Left kidney (tissue), 2 donors: Measurements from ENCODE around the gene AP2A2. TPM values are rescaled to one million over a fixed set of nuclear protein-coding genes. Genes with fewer than 3 reads are reported as not detected.

Experiments
- DNase-seq: peaks from one replicate; pipeline ENCODE4 v3.0.0-alpha.2; 2013
- polyA plus RNA-seq: library from polyadenylated mRNA; unstranded; fragments of 120-200 nt; gene quantifications from one replicate; pipeline ENCODE4 v1.2.1, GENCODE V29; 2013; ENCODE audit not compliant: insufficient read length

Gene AP2A2
- polyA plus RNA-seq, 1 donor = 114 TPM

GRCh38 chr11:1027483-1028290 is 102.0 kb downstream of the AP2A2 start:
- DNase-seq = no peak

- no peak for DNase-seq
These were observed 102.5 kb downstream of the AP2A2 start for GRCh38 chr11:1028291-1028540.

DNA sequence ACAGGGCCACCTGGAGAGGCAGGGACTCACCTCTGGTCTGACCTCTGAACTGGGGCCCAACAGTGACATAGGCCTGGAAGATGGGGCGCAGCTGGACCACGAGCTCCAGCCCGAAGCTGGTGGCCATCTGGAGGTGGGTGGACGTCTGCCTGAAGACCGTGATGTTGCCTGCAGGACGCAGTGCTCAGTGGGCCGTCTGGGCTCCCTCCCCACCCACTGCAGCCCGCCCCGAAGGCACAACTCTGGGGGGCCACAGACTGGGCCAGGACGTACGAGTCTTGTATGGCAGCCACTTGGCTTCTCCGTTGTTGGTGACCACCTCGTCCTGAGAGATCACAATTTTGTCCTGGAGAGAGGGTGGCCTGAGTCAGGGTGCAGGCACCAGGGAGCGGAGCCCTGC is 102.9 kb downstream of the AP2A2 start:
- DNase-seq = no peak

DNA sequence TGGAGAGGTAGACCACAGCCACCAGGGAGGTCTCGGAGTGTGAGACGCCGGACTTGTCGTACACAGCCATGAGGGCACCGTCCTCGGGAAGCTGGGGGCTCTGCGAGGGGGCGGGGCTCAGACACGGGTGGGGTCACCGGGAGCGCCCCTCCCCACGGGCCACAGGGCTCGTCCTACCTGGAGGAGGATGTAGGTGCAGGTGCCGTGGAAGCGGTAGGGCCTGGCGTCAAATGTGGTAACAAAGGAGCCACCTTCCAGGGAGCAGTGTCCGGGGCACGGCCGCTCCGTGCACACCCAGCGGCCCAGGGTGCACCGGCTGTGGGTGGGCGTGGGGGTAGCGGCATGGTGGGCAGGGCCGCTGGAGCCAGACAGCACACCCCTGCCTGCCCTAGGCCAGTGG is 103.4 kb downstream of the AP2A2 start:
- DNase-seq = no peak

GRCh38 chr11:1029654-1030053 is 104.0 kb downstream of the AP2A2 start:
- no peak for DNase-seq

DNA sequence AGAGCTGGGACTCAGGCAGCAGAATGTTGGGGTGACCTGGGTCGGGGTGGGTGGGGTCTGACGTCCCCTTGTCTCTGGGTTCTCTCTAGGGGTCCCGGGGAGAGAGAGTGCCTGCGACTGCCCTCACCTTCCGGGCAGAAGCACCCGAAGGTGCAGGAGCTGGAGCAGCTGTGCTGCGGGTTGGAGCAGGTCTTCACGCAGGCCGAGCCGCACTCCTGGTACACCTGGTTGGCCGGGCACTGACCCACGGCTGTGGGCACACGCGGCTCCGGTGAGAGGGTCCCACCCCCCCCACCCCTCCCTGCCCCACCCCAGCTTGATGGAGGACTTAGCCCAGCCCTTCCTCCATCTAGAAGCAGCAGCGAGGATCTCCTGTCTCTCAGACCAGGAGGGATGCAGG is 104.4 kb downstream of the AP2A2 start:
- no peak for DNase-seq

GRCh38 chr11:1030556-1030955 is 104.9 kb downstream of the AP2A2 start:
- DNase-seq = no peak

DNA sequence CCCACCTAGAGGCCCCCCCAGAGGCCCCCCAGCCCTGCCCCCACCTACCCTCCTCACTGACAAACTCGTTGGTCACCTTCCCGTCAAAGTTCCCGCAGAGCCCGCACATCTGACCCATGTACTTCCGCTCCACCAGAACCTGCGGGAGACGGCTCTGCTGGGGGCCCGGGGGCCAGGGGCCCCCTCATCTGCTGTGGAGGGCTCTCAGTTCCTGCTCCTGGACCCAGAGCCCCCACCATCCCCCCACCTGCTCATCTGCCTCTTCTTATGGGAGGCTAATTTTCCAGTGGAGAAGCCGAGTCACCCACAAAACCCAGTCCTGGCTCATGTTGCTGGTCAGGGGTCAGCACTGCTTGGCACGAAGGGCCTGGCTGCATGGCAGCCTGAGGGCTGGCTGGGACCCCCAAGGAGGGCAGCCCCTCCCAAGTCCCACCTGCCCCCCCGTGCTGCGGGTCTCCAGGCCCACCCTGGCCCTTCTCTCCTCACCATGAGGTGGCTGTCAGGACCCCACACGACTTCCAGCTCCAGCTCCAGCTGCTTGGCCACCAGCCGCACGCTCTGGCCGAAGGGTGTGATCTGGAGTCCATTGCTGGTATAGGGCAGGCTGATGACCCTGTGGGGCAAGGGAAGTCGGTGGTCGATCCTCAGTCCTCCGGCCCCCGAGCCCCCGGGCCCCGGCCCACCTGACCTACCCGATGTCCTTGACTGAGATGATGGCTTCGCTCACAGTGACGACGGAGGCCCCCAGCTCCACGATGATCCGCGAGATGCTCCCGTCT is 105.6 kb downstream of the AP2A2 start:
- no peak for DNase-seq

GRCh38 chr11:1032310-1032891 is 106.7 kb downstream of the AP2A2 start:
- DNase-seq = no peak

GRCh38 chr11:1033016-1033798 is 107.5 kb downstream of the AP2A2 start:
- no peak for DNase-seq

DNA sequence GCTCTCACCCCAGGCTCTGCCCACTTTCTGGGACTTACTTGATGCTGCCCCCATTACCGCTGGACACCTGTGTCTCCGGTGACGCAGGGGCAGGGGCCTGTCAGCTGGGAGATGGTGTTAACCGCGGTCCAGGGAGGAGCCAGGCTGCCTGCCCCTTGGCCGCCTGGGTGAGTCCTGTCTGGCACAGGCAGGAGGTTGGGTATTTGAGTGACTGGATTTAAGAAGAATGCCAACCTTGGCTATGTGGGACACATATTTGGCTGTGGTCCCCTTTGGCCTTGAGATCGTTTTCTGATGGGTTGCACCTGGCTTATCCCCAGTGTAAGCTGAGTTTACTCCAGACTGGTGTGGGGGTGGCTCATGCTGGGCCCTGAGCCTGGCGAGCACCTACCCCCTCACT is 108.3 kb downstream of the AP2A2 start:
- DNase-seq = no peak

- no peak for DNase-seq
These were observed 109.0 kb downstream of the AP2A2 start for GRCh38 chr11:1034456-1035295.

GRCh38 chr11:1035577-1036283 is 110.1 kb downstream of the AP2A2 start:
- DNase-seq = no peak

DNA sequence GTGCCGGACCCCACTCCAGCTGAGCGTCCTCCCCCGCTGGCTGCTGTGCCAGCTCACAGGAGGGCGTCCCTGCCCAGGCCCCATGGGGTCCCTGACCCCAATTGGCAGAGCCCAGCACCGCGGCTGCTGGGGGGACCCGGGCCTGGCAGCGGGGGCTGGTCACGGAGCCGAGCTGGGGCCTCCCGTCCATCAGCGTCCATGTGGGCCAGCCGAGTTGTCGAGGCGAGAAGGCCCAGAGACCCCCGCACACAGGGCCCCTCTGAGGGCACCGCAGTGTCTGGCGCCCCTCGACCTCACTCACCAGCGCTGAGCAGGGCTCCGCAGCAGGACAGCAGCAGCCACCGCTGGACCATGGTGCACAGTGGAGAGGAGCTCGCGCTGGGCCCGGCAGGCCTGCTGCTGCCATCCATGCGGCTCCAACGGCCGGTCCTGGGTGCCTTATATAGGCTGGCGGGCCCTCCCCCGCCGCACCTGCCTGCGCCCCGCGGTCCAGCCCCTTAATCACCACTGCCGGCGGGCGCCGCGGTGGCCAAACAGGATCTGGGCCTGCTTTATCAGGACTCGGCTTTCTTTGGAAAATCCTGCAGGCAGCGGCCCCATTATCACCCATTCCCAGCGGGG is 110.7 kb downstream of the AP2A2 start, which contains the start of gene MUC6:
Gene MUC6, minus strand, starts transcription at position 416 of the 621 bp plus-strand sequence. Its CDS starts 63 bp downstream, at position 353.
- DNase-seq = no peak

GRCh38 chr11:1036931-1037330 is 111.3 kb downstream of the AP2A2 start:
- no peak for DNase-seq

DNA sequence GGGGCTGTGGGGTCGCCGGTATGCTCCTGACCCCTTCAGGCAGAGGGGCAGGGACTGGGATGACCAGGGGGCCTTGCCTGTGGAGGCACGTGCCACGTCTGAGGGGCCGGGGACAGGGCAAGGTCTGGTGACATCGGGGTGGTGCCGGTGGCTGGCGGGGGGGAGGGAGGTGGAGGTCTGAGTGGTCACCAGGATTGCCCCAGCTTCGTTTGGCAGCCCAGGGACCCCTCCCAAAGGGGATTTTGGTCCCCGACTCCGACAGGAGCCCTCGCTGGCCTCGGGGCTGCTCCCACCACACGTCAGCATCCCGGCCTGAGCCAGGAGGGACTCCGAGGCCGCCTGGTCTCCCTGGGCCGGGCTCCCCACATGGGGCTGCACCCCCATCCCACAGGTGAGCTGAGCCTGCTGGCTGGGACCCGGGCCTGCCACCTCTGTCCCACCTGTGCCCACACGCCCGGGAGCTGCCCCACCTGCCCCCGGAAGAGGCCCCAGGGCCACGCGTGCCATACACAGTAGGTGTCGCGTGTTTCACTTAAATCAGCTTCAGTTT is 111.9 kb downstream of the AP2A2 start:
- no peak for DNase-seq

DNA sequence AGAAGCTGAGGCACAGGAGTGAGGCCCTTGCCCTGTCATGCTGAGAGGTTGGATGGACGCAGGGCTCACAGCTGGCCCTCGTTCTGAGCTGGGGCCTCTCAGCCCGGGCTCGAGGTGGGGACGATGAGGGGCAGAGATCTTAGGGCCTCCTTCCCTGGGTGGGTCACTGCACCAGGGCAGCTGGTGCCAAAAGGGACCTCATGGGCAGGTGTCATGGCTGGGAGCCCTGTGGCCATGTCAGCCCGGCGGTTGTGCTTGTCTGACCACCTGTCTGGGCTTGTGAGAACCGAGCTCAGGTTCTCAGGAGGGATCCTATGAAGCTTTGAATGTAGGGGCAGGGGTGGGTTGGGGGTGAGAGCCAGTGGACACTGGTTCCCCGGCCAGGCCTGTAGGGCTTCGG is 112.7 kb downstream of the AP2A2 start:
- DNase-seq = no peak

- no peak for DNase-seq
These were observed 113.3 kb downstream of the AP2A2 start for GRCh38 chr11:1038921-1039320.

DNA sequence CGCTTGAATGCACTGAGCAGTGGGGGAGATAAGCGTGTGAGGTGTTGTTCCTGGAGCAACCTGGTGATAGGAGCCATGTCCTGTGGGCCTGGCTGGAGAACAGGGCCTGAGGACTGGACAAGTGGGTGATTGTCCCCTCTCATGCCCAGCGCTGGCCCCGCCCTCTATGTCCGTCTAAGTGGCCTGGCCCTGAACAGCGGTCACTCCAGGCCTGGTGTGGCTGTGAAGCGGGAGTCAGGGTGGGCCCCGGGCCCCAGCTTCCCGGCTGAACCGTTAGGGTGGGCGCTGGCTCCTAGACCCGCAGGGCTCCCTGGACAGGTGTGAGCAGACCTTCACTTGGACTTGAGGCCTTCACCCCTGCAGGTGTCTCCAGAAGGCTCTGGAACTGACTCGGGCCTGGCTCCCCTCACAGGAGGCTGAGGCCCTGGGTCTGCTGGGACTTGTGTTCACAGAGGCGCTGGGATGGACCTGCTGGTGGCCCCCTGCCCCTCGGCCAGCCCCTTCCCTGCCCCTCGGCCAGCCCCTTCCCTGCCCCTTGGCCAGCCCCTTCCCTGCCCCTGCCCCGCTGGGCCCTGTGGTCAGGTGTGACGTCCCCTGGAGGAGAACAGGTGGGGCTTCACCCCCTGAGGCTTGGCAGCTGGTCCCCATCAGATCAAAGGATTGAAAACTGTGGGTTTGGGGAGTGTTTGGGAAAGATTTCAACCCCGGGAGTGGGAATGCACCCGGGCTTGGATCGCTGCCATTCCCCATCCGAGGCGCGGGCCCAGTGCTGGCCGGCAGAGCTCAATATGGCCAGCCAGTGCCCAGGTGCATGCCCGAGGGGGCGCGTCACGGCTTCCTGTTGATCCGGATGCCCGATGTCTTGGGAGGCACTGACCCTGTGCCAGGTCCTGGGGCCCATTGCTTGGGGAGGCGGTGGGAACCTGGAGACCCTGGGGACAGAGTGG is 114.1 kb downstream of the AP2A2 start:
- DNase-seq = no peak
